PC-3 (cell line): ENCODE results near the gene IGFLR1. TPM values are rescaled to one million over a fixed set of nuclear protein-coding genes. Genes with fewer than 3 reads are reported as not detected.

ENCODE experiments used
- ATAC-seq: fragments of 200-7000 bp; cut with Tn5 transposase; 2 replicates; pipeline ENCODE4 v1.9.1; 2020; ENCODE audit warnings: mild to moderate bottlenecking, moderate library complexity
- BruUV-seq: library from RNA; stranded (reverse); fragments of 400-500 nt; replicated peaks from 2 replicates; lab custom pipeline; 2021; lab: Mats Ljungman, UMichigan
- CTCF ChIA-PET: fragments of 300-600 bp; sonication (Branson Sonifier 250); formaldehyde crosslinking; loops from one replicate; lab custom pipeline; 2022; ENCODE audit warnings: antibody characterized with exemption; lab: Charles Lee
- POLR2A ChIA-PET: fragments of 300-600 bp; sonication (Branson Sonifier 250); formaldehyde crosslinking; loops from one replicate; lab custom pipeline; 2022; ENCODE audit warnings: antibody characterized with exemption; ENCODE audit not compliant: unreplicated experiment; lab: Charles Lee
- DNase-seq: peaks from one replicate; pipeline ENCODE4 v3.0.0-alpha.2; 2015
- H2AFZ ChIP-seq: fragments of 300-600 bp; sonication (generic); 2 replicates; pipeline ENCODE4 v1.6.0; 2016; ENCODE audit warnings: antibody characterized with exemption, low read length
- H3F3A ChIP-seq: fragments of 300-600 bp; sonication (generic); one replicate; pipeline ENCODE4 v1.6.0; 2017; ENCODE audit warnings: antibody characterized with exemption, low read length, control low read depth, mild to moderate bottlenecking; ENCODE audit not compliant: unreplicated experiment
- H3K27ac ChIP-seq: fragments of 300-600 bp; sonication (generic); 2 replicates; pipeline ENCODE4 v1.5.1; 2016; ENCODE audit warnings: mild to moderate bottlenecking, low read length
- H3K27me3 ChIP-seq: fragments of 300-600 bp; sonication (generic); 2 replicates; pipeline ENCODE4 v1.6.1; 2016; ENCODE audit warnings: low read length, mixed read lengths
- H3K36me3 ChIP-seq: fragments of 300-600 bp; sonication (generic); 2 replicates; pipeline ENCODE4 v1.6.1; 2016; ENCODE audit warnings: low read depth, mixed run types, low read length, mixed read lengths
- H3K4me1 ChIP-seq: fragments of 300-600 bp; sonication (generic); 2 replicates; pipeline ENCODE4 v1.5.1; 2016; ENCODE audit warnings: low read length; ENCODE audit not compliant: insufficient read depth
- H3K4me2 ChIP-seq: fragments of 300-600 bp; sonication (generic); 2 replicates; pipeline ENCODE4 v1.6.0; 2016; ENCODE audit warnings: low read length
- H3K4me3 ChIP-seq: fragments of 300-600 bp; sonication (generic); 2 replicates; pipeline ENCODE4 v1.5.1; 2016; ENCODE audit warnings: mild to moderate bottlenecking, low read length, mixed read lengths
- H3K79me2 ChIP-seq: fragments of 300-600 bp; sonication (generic); 2 replicates; pipeline ENCODE4 v1.6.1; 2017; ENCODE audit warnings: low read length, mixed read lengths
- H3K9ac ChIP-seq: fragments of 300-600 bp; sonication (generic); 2 replicates; pipeline ENCODE4 v1.6.0; 2016; ENCODE audit warnings: mild to moderate bottlenecking, low read length
- H3K9me2 ChIP-seq: fragments of 300-600 bp; sonication (generic); replicated peaks from 2 replicates; pipeline ENCODE4 v1.6.1; 2016; ENCODE audit warnings: mixed run types, low read length, mixed read lengths
- H3K9me3 ChIP-seq: fragments of 300-600 bp; sonication (generic); 2 replicates; pipeline ENCODE4 v1.6.1; 2016; ENCODE audit warnings: low read length, mixed read lengths
- H4K20me1 ChIP-seq: fragments of 300-600 bp; sonication (generic); 2 replicates; pipeline ENCODE4 v1.6.1; 2016; ENCODE audit warnings: low read length, mixed read lengths
- CTCF ChIP-seq: fragments of 300-600 bp; sonication (generic); conservative IDR thresholded peaks from 2 replicates; pipeline ENCODE4 v1.5.1; 2017; ENCODE audit warnings: antibody characterized with exemption, low read depth, mild to moderate bottlenecking, low read length
- EZH2 ChIP-seq: fragments of 300-600 bp; sonication (generic); IDR thresholded peaks from one replicate; pipeline ENCODE4 v1.6.1; 2017; ENCODE audit warnings: antibody characterized with exemption, mild to moderate bottlenecking, low read length; ENCODE audit not compliant: unreplicated experiment
- intact Hi-C: fragments of 100-400 bp; cut with micrococcal nuclease; formaldehyde crosslinking; loops from 2 replicates; pipeline ENCODE4 v1.9.0; 2023
- total RNA-seq: library from RNA; depleted of rRNA; stranded (reverse); fragments of >200 nt; gene quantifications from 2 replicates; pipeline ENCODE4 v1.2.3, GENCODE V29; 2014

Gene IGFLR1
- total RNA-seq, 1 experiment from 2014 or later, result 9.3 TPM

GRCh38 chr19:35738021-35738886 lies 4.0 kb downstream of the IGFLR1 start:
- Histone ChIP-seq H2AFZ (no peak overlapping the region), H3K4me1 (0 out of 2 replicates have a peak, but pooled peaks cover 4% of the 10 kb centered on the region), H3K9me3 (no peaks in the 10 kb centered on the region), H3K27me3 (no peaks in the 10 kb centered on the region), H3K79me2 (no peaks in the 10 kb centered on the region), H3K4me2 (no peak overlapping the region), H3K4me3 (no peak overlapping the region), H4K20me1 (no peaks in the 10 kb centered on the region), H3K36me3 (no peaks in the 10 kb centered on the region; the same call in 1 of the 2 replicates), H3K9me2 (no peaks in the 10 kb centered on the region), H3F3A (no peaks in the 10 kb centered on the region), H3K27ac (no peak overlapping the region), H3K9ac (no peak overlapping the region)
- no peak for TF ChIP-seq CTCF
- no peak for TF ChIP-seq EZH2
- intact Hi-C loops, result no loop called here
- ChIA-PET POLR2A (no interaction called here), CTCF (no interaction called here)
- DNase-seq, result no peak
- TSS peak; percentile 43 for BruUV-seq
- no peak for ATAC-seq

GRCh38 chr19:35736913-35737886 lies 5.1 kb downstream of the IGFLR1 start:
- ChIA-PET CTCF (interaction anchor here (0.5 kb wide), 1 partner anchor 43 kb away, joined by 3 read pairs; no protein-coding TSS in a partner anchor), POLR2A (no interaction called here)
- Histone ChIP-seq H3K4me2 (no peak overlapping the region), H3K36me3 (no peaks in the 10 kb centered on the region; the same call in 1 of the 2 replicates), H3K9me3 (no peaks in the 10 kb centered on the region), H3K9ac (no peak overlapping the region), H2AFZ (no peak overlapping the region), H4K20me1 (no peaks in the 10 kb centered on the region), H3K4me1 (0 out of 2 replicates have a peak, but pooled peaks cover 4% of the 10 kb centered on the region), H3K4me3 (no peak overlapping the region), H3F3A (no peaks in the 10 kb centered on the region), H3K79me2 (no peaks in the 10 kb centered on the region), H3K27me3 (no peaks in the 10 kb centered on the region), H3K27ac (no peak overlapping the region), H3K9me2 (no peaks in the 10 kb centered on the region)
- DNase-seq (peak; percentile 18), ATAC-seq (no peak)
- intact Hi-C loops, result no loop called here
- TF ChIP-seq EZH2 (no peak), CTCF (0 out of 2 replicates have a peak, but pooled peaks have one; percentile 25)
- no TSS peak for BruUV-seq
